Mammary epithelial cell (primary cell): ENCODE results near the gene CNNM3.

ENCODE experiments used
- EZH2 ChIP-seq: IDR thresholded peaks from 2 replicates; pipeline ENCODE4 v1.6.1; 2012; ENCODE audit warnings: low read length, inconsistent platforms, borderline replicate concordance
- TF ChIP-seq, protein P1 (sequence below), 2 donors: IDR thresholded peaks in 1 of 2; conservative IDR thresholded peaks in 1 of 2; 2 replicates each; pipeline ENCODE4 v1.5.1; 2011 to 2012; ENCODE audit warnings: inconsistent platforms in 2 of 2, low read length in 2 of 2, mild to moderate bottlenecking in 2 of 2, control low read depth in 1 of 2, low read depth in 1 of 2; ENCODE audit not compliant: insufficient read depth in 1 of 2; ENCODE audit errors: extremely low read depth in 1 of 2

- TF ChIP-seq, protein P1, sequence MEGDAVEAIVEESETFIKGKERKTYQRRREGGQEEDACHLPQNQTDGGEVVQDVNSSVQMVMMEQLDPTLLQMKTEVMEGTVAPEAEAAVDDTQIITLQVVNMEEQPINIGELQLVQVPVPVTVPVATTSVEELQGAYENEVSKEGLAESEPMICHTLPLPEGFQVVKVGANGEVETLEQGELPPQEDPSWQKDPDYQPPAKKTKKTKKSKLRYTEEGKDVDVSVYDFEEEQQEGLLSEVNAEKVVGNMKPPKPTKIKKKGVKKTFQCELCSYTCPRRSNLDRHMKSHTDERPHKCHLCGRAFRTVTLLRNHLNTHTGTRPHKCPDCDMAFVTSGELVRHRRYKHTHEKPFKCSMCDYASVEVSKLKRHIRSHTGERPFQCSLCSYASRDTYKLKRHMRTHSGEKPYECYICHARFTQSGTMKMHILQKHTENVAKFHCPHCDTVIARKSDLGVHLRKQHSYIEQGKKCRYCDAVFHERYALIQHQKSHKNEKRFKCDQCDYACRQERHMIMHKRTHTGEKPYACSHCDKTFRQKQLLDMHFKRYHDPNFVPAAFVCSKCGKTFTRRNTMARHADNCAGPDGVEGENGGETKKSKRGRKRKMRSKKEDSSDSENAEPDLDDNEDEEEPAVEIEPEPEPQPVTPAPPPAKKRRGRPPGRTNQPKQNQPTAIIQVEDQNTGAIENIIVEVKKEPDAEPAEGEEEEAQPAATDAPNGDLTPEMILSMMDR (conservative IDR thresholded peaks at IDR 0.05 in 1 of 2, IDR thresholded peaks at IDR 0.05 in 1 of 2; ENCODE audit: extremely low read depth in 1 of 2, insufficient read depth in 1 of 2, low read depth in 1 of 2, low read length in 2 of 2): no peak
- TF ChIP-seq EZH2: no peak
These were observed 54.0 kb downstream of the CNNM3 start, which contains the start of gene SEMA4C for GRCh38 chr2:96869822-96870625.
